ENCODE results near the gene SULT1C2. TPM values are rescaled to one million over a fixed set of nuclear protein-coding genes. Genes with fewer than 3 reads are reported as not detected.

The SULT1C2 gene
- total and polyA plus RNA-seq, 9 of the 15 experiments (the other 6 are each of a cell fraction or from before 2014, with no cell fraction given) = 0.22 TPM; not detected in 8

- DNase-seq (ENCODE audit: extremely low read depth in 1 of 4, low spot score in 3 of 4) (no peak), ATAC-seq (no peak), FAIRE-seq (no peak)
- Histone ChIP-seq H3K36me3 (ENCODE audit: control insufficient read depth, insufficient read depth, low read length) (no peaks in the 10 kb centered on the region), H3K79me2 (ENCODE audit: control insufficient read depth, insufficient read depth, low read length) (no peaks in the 10 kb centered on the region), H3K9me1 (ENCODE audit: control insufficient read depth, insufficient read depth, low read length) (no peaks in the 10 kb centered on the region), H2AFZ (ENCODE audit: low read depth, low read length) (no peak overlapping the region), H4K20me1 (replicated peaks; ENCODE audit: control insufficient read depth, insufficient read depth, low read length) (no peaks in the 10 kb centered on the region), H3K9me3 (replicated peaks; ENCODE audit: control insufficient read depth, insufficient read depth, low read depth, low read length) (no peaks in the 10 kb centered on the region), H3K4me1 (replicated peaks in 1 of 2; ENCODE audit: control insufficient read depth in 2 of 2, insufficient read depth in 2 of 2, low read length in 2 of 2) (no peaks in the 10 kb centered on the region), H3K9ac (ENCODE audit: insufficient read depth in 1 of 2, low read depth in 2 of 2, low read length in 2 of 2) (no peak overlapping the region), H3K4me2 (ENCODE audit: insufficient read depth, low read length) (no peak overlapping the region), H3K27ac (ENCODE audit: extremely low read depth, low read depth, low read length) (no peak overlapping the region), H3K27me3 (ENCODE audit: control insufficient read depth in 2 of 2, insufficient read depth in 2 of 2, low read length in 2 of 2) (no peaks in the 10 kb centered on the region), H3K4me3 (no peak overlapping the region)
- in situ Hi-C loops (cut with MboI) = no loop called here
- ChIA-PET CTCF (ENCODE audit: low intra/inter-chr PET ratio) (no interaction called here), POLR2A (no interaction called here)
- 0% methylated on average over 1 of the region's 1 CpG for WGBS (ENCODE audit: insufficient coverage, low coverage, missing lambda C conversion rate)
- intact Hi-C loops (cut with micrococcal nuclease) = no loop called here
- TF ChIP-seq NFIC (IDR thresholded peaks at IDR 0.05) (peak; percentile 98), NFIX (CRISPR knock-in tag; IDR thresholded peaks at IDR 0.05; ENCODE audit: low read depth) (peak; percentile 97), TFE3 (CRISPR knock-in tag; IDR thresholded peaks at IDR 0.05) (no peak), FOXA3 (CRISPR knock-in tag; conservative IDR thresholded peaks at IDR 0.05 in 1 of 2, IDR thresholded peaks at IDR 0.05 in 1 of 2) (no peak), XRCC4 (IDR thresholded peaks at IDR 0.05; ENCODE audit: extremely low read depth, insufficient read depth, insufficient read length) (no peak), PTBP1 (IDR thresholded peaks at IDR 0.05; ENCODE audit: low read depth, low read length) (no peak)
- BruUV-seq (replicated peaks) = no TSS peak
Observed at GRCh38 chr2:108253106-108253505, 35.6 kb upstream of the SULT1C2 start.
